ENCODE measurements around the gene CDH4. TPM values are rescaled to one million over a fixed set of nuclear protein-coding genes. Genes with fewer than 3 reads are reported as not detected.

CDH4 gene
- polyA plus RNA-seq, 1 experiment: 1.5 TPM

- Histone ChIP-seq H3K36me3 (ENCODE audit: control insufficient read depth, insufficient read depth, low read length) (no peaks in the 10 kb centered on the region), H3K4me3 (ENCODE audit: low read depth, low read length) (no peak overlapping the region), H3K27me3 (ENCODE audit: control insufficient read depth, insufficient read depth, low read length) (no peaks in the 10 kb centered on the region)
- ChIA-PET POLR2A (no interaction called here), CTCF (interaction anchor here (0.7 kb wide), 1 partner anchor 152 kb away, joined by 3 read pairs; no protein-coding TSS in a partner anchor)
- no peak for DNase-seq (ENCODE audit: low read depth)
- no peak for TF ChIP-seq CTCF (IDR thresholded peaks at IDR 0.05; ENCODE audit: insufficient read depth, low read depth, low read length)
Observed at GRCh38 chr20:61320691-61321425, 68.8 kb downstream of the CDH4 start.

GRCh38 chr20:61321481-61321880, 69.4 kb downstream of the CDH4 start:
- POLR2A ChIA-PET: no interaction called here
- DNase-seq (ENCODE audit: low read depth): no peak
- TF ChIP-seq CTCF (IDR thresholded peaks at IDR 0.05; ENCODE audit: insufficient read depth, low read depth, low read length): no peak

GRCh38 chr20:61322151-61322865, 70.2 kb downstream of the CDH4 start:
- CTCF ChIA-PET: no interaction called here
- Histone ChIP-seq H3K36me3 (ENCODE audit: control insufficient read depth, insufficient read depth, low read length) (no peaks in the 10 kb centered on the region), H3K27me3 (ENCODE audit: control insufficient read depth, insufficient read depth, low read length) (no peaks in the 10 kb centered on the region), H3K4me3 (ENCODE audit: low read depth, low read length) (no peak overlapping the region)
- POLR2A ChIA-PET: no interaction called here
- DNase-seq (ENCODE audit: low read depth): no peak
- TF ChIP-seq CTCF (IDR thresholded peaks at IDR 0.05; ENCODE audit: insufficient read depth, low read depth, low read length): no peak

More at GRCh38 chr20:61321481-61321880, 69.4 kb downstream of the CDH4 start:
- Histone ChIP-seq H3K4me3 (ENCODE audit: low read depth, low read length) (no peak overlapping the region), H3K27me3 (ENCODE audit: control insufficient read depth, insufficient read depth, low read length) (no peaks in the 10 kb centered on the region), H3K36me3 (ENCODE audit: control insufficient read depth, insufficient read depth, low read length) (no peaks in the 10 kb centered on the region)
- CTCF ChIA-PET: no interaction called here

GRCh38 chr20:61324906-61325305, 72.8 kb downstream of the CDH4 start:
- H3K4me3 ChIP-seq (ENCODE audit: low read depth, low read length): no peak overlapping the region
- H3K36me3 ChIP-seq (ENCODE audit: control insufficient read depth, insufficient read depth, low read length): no peaks in the 10 kb centered on the region
- TF ChIP-seq CTCF (IDR thresholded peaks at IDR 0.05; ENCODE audit: insufficient read depth, low read depth, low read length): no peak
- ChIA-PET CTCF (no interaction called here), POLR2A (no interaction called here)
- DNase-seq (ENCODE audit: low read depth): no peak
- H3K27me3 ChIP-seq (ENCODE audit: control insufficient read depth, insufficient read depth, low read length): no peaks in the 10 kb centered on the region

- TF ChIP-seq CTCF (IDR thresholded peaks at IDR 0.05; ENCODE audit: insufficient read depth, low read depth, low read length): no peak
- Histone ChIP-seq H3K36me3 (ENCODE audit: control insufficient read depth, insufficient read depth, low read length) (no peaks in the 10 kb centered on the region), H3K4me3 (ENCODE audit: low read depth, low read length) (no peak overlapping the region), H3K27me3 (ENCODE audit: control insufficient read depth, insufficient read depth, low read length) (no peaks in the 10 kb centered on the region)
- ChIA-PET POLR2A (no interaction called here), CTCF (no interaction called here)
- DNase-seq (ENCODE audit: low read depth): no peak
Observed at GRCh38 chr20:61325718-61326117, 73.7 kb downstream of the CDH4 start.

Data from BJ (cell line).